Measurements from ENCODE around the gene ABHD5.
A peak's percentile ranks its signal among the peaks of the same experiment; 100 is the strongest.

Gene ABHD5

GRCh38 chr3:43760938-43761337 is 70.2 kb downstream of the ABHD5 start:
- TF ChIP-seq CTCF (IDR thresholded peaks at IDR 0.05; ENCODE audit: insufficient read depth, low read length, missing control alignments): no peak
- ChIA-PET POLR2A (no interaction called here), CTCF (interaction anchor here (0.6 to 3.6 kb wide), 3 partner anchors 7 to 93 kb away, joined by 3 to 29 read pairs (median 3); no protein-coding TSS in a partner anchor)
- no peak for DNase-seq (ENCODE audit: low read depth, low spot score)
- no peak overlapping the region for H3K4me3 ChIP-seq (ENCODE audit: low read depth, low read length)

- TF ChIP-seq CTCF (IDR thresholded peaks at IDR 0.05; ENCODE audit: insufficient read depth, low read length, missing control alignments): no peak
- ChIA-PET CTCF (interaction anchor here (1.2 kb wide), 1 partner anchor 10 kb away, joined by 3 read pairs; no protein-coding TSS in a partner anchor), POLR2A (no interaction called here)
- H3K4me3 ChIP-seq (ENCODE audit: low read depth, low read length): no peak overlapping the region
- no peak for DNase-seq (ENCODE audit: low read depth, low spot score)
Measured at GRCh38 chr3:43762451-43762850, 71.7 kb downstream of the ABHD5 start.

GRCh38 chr3:43764056-43764455 is 73.3 kb downstream of the ABHD5 start:
- ChIA-PET CTCF (interaction anchor here (1.7 kb wide), 1 partner anchor 12 kb away, joined by 4 read pairs; no protein-coding TSS in a partner anchor), POLR2A (no interaction called here)
- H3K4me3 ChIP-seq (ENCODE audit: low read depth, low read length): no peak overlapping the region
- TF ChIP-seq CTCF (IDR thresholded peaks at IDR 0.05; ENCODE audit: insufficient read depth, low read length, missing control alignments): no peak
- DNase-seq (ENCODE audit: low read depth, low spot score): no peak

GRCh38 chr3:43764471-43764870 is 73.7 kb downstream of the ABHD5 start:
- DNase-seq (ENCODE audit: low read depth, low spot score): no peak
- POLR2A ChIA-PET: no interaction called here
- CTCF ChIA-PET: interaction anchor here (1.7 kb wide), 1 partner anchor 12 kb away, joined by 4 read pairs; no protein-coding TSS in a partner anchor
- no peak overlapping the region for H3K4me3 ChIP-seq (ENCODE audit: low read depth, low read length)
- TF ChIP-seq CTCF (IDR thresholded peaks at IDR 0.05; ENCODE audit: insufficient read depth, low read length, missing control alignments): no peak

GRCh38 chr3:43765521-43765971 is 74.8 kb downstream of the ABHD5 start:
- no peak for TF ChIP-seq CTCF (IDR thresholded peaks at IDR 0.05; ENCODE audit: insufficient read depth, low read length, missing control alignments)
- CTCF ChIA-PET: interaction anchor here (1.1 to 2.1 kb wide), 10 partner anchors 8 to 433 kb away, joined by 3 to 12 read pairs (median 5); no protein-coding TSS in a partner anchor
- POLR2A ChIA-PET: interaction anchor here (0.6 kb wide), 1 partner anchor 235 kb away, joined by 3 read pairs; no protein-coding TSS in a partner anchor

GRCh38 chr3:43766672-43767465 is 76.1 kb downstream of the ABHD5 start:
- TF ChIP-seq CTCF (IDR thresholded peaks at IDR 0.05; ENCODE audit: insufficient read depth, low read length, missing control alignments): peak; percentile 20
- POLR2A ChIA-PET: interaction anchor here (1.5 kb wide), 1 partner anchor 13 kb away, joined by 4 read pairs; no protein-coding TSS in a partner anchor
- CTCF ChIA-PET: interaction anchor here (0.7 to 3.0 kb wide), 22 partner anchors 8 to 471 kb away, joined by 3 to 29 read pairs (median 4); no protein-coding TSS in a partner anchor
- no peak overlapping the region for H3K4me3 ChIP-seq (ENCODE audit: low read depth, low read length)
- DNase-seq (ENCODE audit: low read depth, low spot score): peak; percentile 58

More at GRCh38 chr3:43765521-43765971, 74.8 kb downstream of the ABHD5 start:
- no peak for DNase-seq (ENCODE audit: low read depth, low spot score)
- H3K4me3 ChIP-seq (ENCODE audit: low read depth, low read length): no peak overlapping the region
